HG02852 (cell line): ENCODE data around the gene BTNL2.
"Not testable (repeated sequence)": the region's sequence is repeated elsewhere in the genome, so short reads cannot be mapped to it uniquely, and the experiment has no call there.

Experiments
- ATAC-seq: cut with Tn5 transposase; IDR thresholded peaks from one replicate; pipeline ENCODE4 v1.9.1; 2021; ENCODE audit warnings: mild to moderate bottlenecking, moderate library complexity; ENCODE audit not compliant: unreplicated experiment

BTNL2 gene

GRCh38 chr6:32371229-32371628 lies 35.8 kb downstream of the BTNL2 start:
- ATAC-seq, result no peak

GRCh38 chr6:32370505-32370904 lies 36.5 kb downstream of the BTNL2 start:
- no peak for ATAC-seq

GRCh38 chr6:32369660-32370059 lies 37.3 kb downstream of the BTNL2 start:
- no peak for ATAC-seq

- no peak for ATAC-seq
Measured at GRCh38 chr6:32367644-32368043, 39.3 kb downstream of the BTNL2 start.

- ATAC-seq, result not testable (repeated sequence)
Measured at GRCh38 chr6:32359225-32359624, 47.8 kb downstream of the BTNL2 start.

GRCh38 chr6:32358548-32358947 lies 48.4 kb downstream of the BTNL2 start:
- ATAC-seq, result not testable (repeated sequence)

- no peak for ATAC-seq
Measured at GRCh38 chr6:32355018-32355417, 52.0 kb downstream of the BTNL2 start.

GRCh38 chr6:32353348-32353747 lies 53.6 kb downstream of the BTNL2 start:
- ATAC-seq, result no peak
